Smooth muscle cell (in vitro differentiated cells): Measurements from ENCODE around the gene FHIT. TPM values are rescaled to one million over a fixed set of nuclear protein-coding genes. Genes with fewer than 3 reads are reported as not detected.

Source experiments
- DNase-seq: peaks from one replicate; lab custom pipeline; 2025; ENCODE audit not compliant: unreplicated experiment; lab: John Stamatoyannopoulos, UW
- H2AFZ ChIP-seq: fragments of 200-600 bp; sonication (generic); 2 replicates; pipeline ENCODE4 v1.6.0; 2016; ENCODE audit warnings: antibody characterized with exemption, low read depth, mild to moderate bottlenecking
- H3F3A ChIP-seq: fragments of 200-600 bp; sonication (generic); 2 replicates; pipeline ENCODE4 v1.6.0; 2017; ENCODE audit warnings: antibody characterized with exemption, low read depth
- H3K27ac ChIP-seq: fragments of 200-600 bp; sonication (generic); 2 replicates; pipeline ENCODE4 v1.5.1; 2016; ENCODE audit warnings: low read depth, mild to moderate bottlenecking
- H3K27me3 ChIP-seq: fragments of 200-600 bp; sonication (generic); 2 replicates; pipeline ENCODE4 v1.6.1; 2016; ENCODE audit warnings: low read depth, mild to moderate bottlenecking
- H3K36me3 ChIP-seq: fragments of 200-600 bp; sonication (generic); 2 replicates; pipeline ENCODE4 v1.5.1; 2016; ENCODE audit warnings: low read depth
- H3K4me1 ChIP-seq: fragments of 200-600 bp; sonication (generic); 2 replicates; pipeline ENCODE4 v1.5.1; 2016; ENCODE audit warnings: low read depth
- H3K4me2 ChIP-seq: fragments of 200-600 bp; sonication (generic); 2 replicates; pipeline ENCODE4 v1.6.0; 2016; ENCODE audit warnings: mild to moderate bottlenecking
- H3K4me3 ChIP-seq: fragments of 200-600 bp; sonication (generic); 2 replicates; pipeline ENCODE4 v1.5.1; 2016; ENCODE audit warnings: mild to moderate bottlenecking
- H3K79me2 ChIP-seq: fragments of 200-600 bp; sonication (generic); 2 replicates; pipeline ENCODE4 v1.6.0; 2016; ENCODE audit warnings: low read depth, mild to moderate bottlenecking
- H3K9ac ChIP-seq: fragments of 200-600 bp; sonication (generic); 2 replicates; pipeline ENCODE4 v1.6.0; 2016; ENCODE audit warnings: low read depth
- H3K9me3 ChIP-seq: fragments of 200-600 bp; sonication (generic); replicated peaks from 2 replicates; pipeline ENCODE4 v1.5.1; 2016; ENCODE audit warnings: low read depth
- H4K20me1 ChIP-seq: fragments of 200-600 bp; sonication (generic); 2 replicates; pipeline ENCODE4 v1.6.0; 2016; ENCODE audit warnings: low read depth
- WGBS: methylation state at CpG from one replicate; pipeline ENCODE4 v1.1.7; 2016; ENCODE audit warnings: low lambda C conversion rate; 5-methylcytosine and 5-hydroxymethylcytosine counted together
- polyA plus RNA-seq: library from polyadenylated mRNA; unstranded; fragments of >200 nt; fragmentation: Nextera tagmentation; extraction: Ambion mirVana; gene quantifications from 2 replicates; pipeline ENCODE4 v1.2.1, GENCODE V29; 2016
- total RNA-seq: library from RNA; depleted of rRNA; stranded (reverse); fragments of >200 nt; gene quantifications from 2 replicates; pipeline ENCODE4 v1.2.3, GENCODE V29; 2014
- TF ChIP-seq, protein P1 (sequence below): fragments of 200-600 bp; sonication (generic); IDR thresholded peaks from 2 replicates; pipeline ENCODE4 v1.5.1; 2017; ENCODE audit warnings: borderline replicate concordance, mild to moderate bottlenecking, antibody characterized with exemption; ENCODE audit not compliant: insufficient read depth, poor library complexity, severe bottlenecking

Gene FHIT
- total and polyA plus RNA-seq, 2 experiments from 2014 or later = 5.9 to 6.7 TPM

DNA sequence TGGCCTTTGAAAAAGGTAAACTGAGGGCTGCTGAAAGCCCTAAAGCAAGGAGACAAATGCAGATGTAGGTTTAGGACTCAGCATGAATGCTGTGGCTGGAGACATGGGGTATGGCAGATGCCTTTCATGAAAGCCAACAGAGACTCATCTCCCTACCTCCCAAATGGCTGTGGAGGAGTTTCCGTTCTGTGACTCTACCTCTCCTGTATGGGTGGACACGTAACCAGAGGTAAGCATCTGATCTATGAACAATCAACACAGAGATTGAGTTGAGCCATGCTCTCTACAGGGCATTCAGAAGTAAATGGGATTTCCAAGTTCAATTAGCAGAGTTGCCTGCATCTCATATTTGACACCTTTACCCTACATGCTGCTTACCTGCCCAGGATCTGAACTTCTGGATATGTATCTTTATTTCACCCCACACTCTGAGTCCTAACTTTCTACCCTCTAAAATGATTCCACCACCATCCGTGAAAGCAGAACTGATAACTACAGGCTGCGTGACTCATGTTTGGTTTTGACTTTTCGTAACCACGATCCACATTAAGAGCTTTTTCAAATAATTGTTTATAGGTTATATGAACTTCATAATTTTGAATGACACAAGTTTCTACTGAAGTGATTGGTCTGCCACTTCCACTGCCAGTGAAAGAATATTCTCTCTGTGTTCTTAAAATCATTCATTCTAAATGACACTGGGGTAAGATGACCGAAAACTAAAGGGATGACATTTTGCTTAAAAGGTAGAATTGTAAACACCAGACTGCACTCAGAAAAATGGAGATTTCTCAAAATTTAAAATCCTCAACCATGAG lies 1058.7 kb downstream of the FHIT start:
- H3K79me2 ChIP-seq = no peaks in the 10 kb centered on the region
- H3K4me3 ChIP-seq = no peak overlapping the region
- TF ChIP-seq, protein P1, sequence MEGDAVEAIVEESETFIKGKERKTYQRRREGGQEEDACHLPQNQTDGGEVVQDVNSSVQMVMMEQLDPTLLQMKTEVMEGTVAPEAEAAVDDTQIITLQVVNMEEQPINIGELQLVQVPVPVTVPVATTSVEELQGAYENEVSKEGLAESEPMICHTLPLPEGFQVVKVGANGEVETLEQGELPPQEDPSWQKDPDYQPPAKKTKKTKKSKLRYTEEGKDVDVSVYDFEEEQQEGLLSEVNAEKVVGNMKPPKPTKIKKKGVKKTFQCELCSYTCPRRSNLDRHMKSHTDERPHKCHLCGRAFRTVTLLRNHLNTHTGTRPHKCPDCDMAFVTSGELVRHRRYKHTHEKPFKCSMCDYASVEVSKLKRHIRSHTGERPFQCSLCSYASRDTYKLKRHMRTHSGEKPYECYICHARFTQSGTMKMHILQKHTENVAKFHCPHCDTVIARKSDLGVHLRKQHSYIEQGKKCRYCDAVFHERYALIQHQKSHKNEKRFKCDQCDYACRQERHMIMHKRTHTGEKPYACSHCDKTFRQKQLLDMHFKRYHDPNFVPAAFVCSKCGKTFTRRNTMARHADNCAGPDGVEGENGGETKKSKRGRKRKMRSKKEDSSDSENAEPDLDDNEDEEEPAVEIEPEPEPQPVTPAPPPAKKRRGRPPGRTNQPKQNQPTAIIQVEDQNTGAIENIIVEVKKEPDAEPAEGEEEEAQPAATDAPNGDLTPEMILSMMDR = no peak
- H3K4me1 ChIP-seq = peaks cover 16% of the 10 kb centered on the region
- DNase-seq = no peak
- no peaks in the 10 kb centered on the region for H3K27me3 ChIP-seq
- WGBS = 63% methylated on average over 7 of the region's 7 CpGs
- H4K20me1 ChIP-seq = no peaks in the 10 kb centered on the region
- peak overlapping the region; percentile 33 for H3K27ac ChIP-seq
- no peaks in the 10 kb centered on the region for H3K36me3 ChIP-seq
- H2AFZ ChIP-seq = no peak overlapping the region
- H3K4me2 ChIP-seq = peak overlapping the region; percentile 64
- H3K9ac ChIP-seq = no peak overlapping the region
- peaks cover 6% of the 10 kb centered on the region for H3F3A ChIP-seq
- H3K9me3 ChIP-seq = no peaks in the 10 kb centered on the region

DNA sequence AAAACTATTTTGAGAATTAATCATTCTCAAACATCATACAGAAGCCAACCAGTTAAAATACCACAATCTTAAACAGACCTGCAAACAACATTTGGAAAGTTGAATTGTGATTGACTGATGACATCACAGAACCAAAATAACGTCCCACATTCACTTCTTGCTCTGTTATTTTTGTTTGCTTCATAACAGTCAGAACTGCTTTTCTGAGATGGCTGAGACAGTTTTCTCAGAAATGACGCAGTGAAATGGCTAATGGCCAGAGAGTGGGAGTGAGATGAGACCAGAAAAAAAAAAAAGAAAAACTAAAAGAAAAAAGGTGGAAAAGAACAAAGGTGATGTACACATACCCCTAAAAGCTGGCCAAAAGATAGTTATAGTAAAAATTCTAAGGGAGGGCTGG lies 1061.2 kb downstream of the FHIT start:
- Histone ChIP-seq H3K9ac (no peak overlapping the region), H3K27ac (peak overlapping the region; percentile 11), H3K4me1 (peaks cover 16% of the 10 kb centered on the region), H4K20me1 (no peaks in the 10 kb centered on the region), H3K4me2 (peak overlapping the region; percentile 29), H3F3A (peaks cover 6% of the 10 kb centered on the region), H3K9me3 (no peaks in the 10 kb centered on the region), H3K4me3 (no peak overlapping the region), H3K79me2 (no peaks in the 10 kb centered on the region), H2AFZ (peak overlapping the region; percentile 2), H3K36me3 (no peaks in the 10 kb centered on the region), H3K27me3 (no peaks in the 10 kb centered on the region)
- TF ChIP-seq, protein P1 = no peak
- no peak for DNase-seq
- WGBS = 49% methylated on average over 2 of the region's 2 CpGs

DNA sequence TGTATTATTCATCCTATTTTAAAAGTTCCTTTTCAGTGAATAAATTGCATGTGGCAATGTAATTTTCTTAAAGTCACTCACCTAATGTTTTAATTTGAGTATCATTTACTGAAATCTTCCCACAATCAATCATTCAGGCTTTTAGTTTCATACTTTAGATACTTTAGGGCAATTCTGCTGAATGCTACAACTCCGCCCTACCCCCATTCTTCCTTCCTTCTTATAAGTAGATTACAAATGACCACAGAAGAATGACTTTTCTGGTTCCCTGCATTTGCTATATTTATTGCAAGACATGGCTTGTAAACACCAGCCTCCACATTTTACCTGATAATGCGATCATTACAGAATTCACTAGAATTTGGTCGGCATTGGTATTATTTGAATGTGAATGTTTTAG lies 1061.9 kb downstream of the FHIT start:
- no peaks in the 10 kb centered on the region for H3K36me3 ChIP-seq
- H3F3A ChIP-seq = peaks cover 6% of the 10 kb centered on the region
- no peak for DNase-seq
- WGBS = 74% methylated on average over 3 of the region's 3 CpGs
- peak overlapping the region; percentile 2 for H2AFZ ChIP-seq
- H3K4me1 ChIP-seq = peaks cover 16% of the 10 kb centered on the region
- peak overlapping the region; percentile 11 for H3K27ac ChIP-seq
- H3K9ac ChIP-seq = no peak overlapping the region
- TF ChIP-seq, protein P1 = no peak
- peak overlapping the region; percentile 29 for H3K4me2 ChIP-seq
- H3K27me3 ChIP-seq = no peaks in the 10 kb centered on the region
- no peaks in the 10 kb centered on the region for H4K20me1 ChIP-seq
- no peaks in the 10 kb centered on the region for H3K9me3 ChIP-seq
- H3K4me3 ChIP-seq = no peak overlapping the region
- no peaks in the 10 kb centered on the region for H3K79me2 ChIP-seq

DNA sequence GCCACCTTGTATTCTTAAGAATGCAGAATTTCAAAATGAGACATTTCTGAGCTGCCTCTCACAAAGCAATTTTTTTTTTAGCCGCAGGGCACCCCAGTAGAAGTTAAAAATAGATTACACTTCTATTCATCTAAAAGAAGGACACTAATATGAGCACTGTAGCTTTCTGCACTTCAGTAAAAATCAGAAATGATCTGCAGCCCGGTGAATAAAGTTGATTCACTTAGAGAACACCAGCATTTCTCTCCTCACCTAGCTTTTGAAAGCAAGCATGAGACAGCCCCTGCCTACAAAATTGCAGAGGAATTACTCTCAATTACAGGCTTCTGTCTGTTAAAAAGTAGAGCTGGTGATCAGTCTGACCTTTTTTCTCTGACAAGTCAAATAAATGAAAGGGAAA lies 1062.4 kb downstream of the FHIT start:
- H2AFZ ChIP-seq = no peak overlapping the region
- no peak overlapping the region for H3K9ac ChIP-seq
- H4K20me1 ChIP-seq = no peaks in the 10 kb centered on the region
- peaks cover 6% of the 10 kb centered on the region for H3F3A ChIP-seq
- H3K27me3 ChIP-seq = no peaks in the 10 kb centered on the region
- H3K4me1 ChIP-seq = peaks cover 16% of the 10 kb centered on the region
- H3K36me3 ChIP-seq = no peaks in the 10 kb centered on the region
- H3K9me3 ChIP-seq = no peaks in the 10 kb centered on the region
- H3K27ac ChIP-seq = no peak overlapping the region
- DNase-seq = no peak
- TF ChIP-seq, protein P1 = no peak
- WGBS = 69% methylated on average over 2 of the region's 2 CpGs
- no peak overlapping the region for H3K4me3 ChIP-seq
- H3K79me2 ChIP-seq = no peaks in the 10 kb centered on the region
- peak overlapping the region; percentile 29 for H3K4me2 ChIP-seq
